HUES64 (cell line): ENCODE data around the gene VPS37D.
"Not testable (repeated sequence)": the region's sequence is repeated elsewhere in the genome, so short reads cannot be mapped to it uniquely, and the experiment has no call there.

ENCODE experiments used
- H3K27ac ChIP-seq: 2 replicates; pipeline ENCODE4 v1.7.0; 2013; ENCODE audit warnings: low read depth, low read length, inconsistent platforms
- H3K27me3 ChIP-seq: 2 replicates; pipeline ENCODE4 v1.6.1; 2013; ENCODE audit warnings: mild to moderate bottlenecking, low read length; ENCODE audit not compliant: insufficient read depth
- H3K36me3 ChIP-seq: 2 replicates; pipeline ENCODE4 v1.6.1; 2013; ENCODE audit warnings: mild to moderate bottlenecking, low read length; ENCODE audit not compliant: insufficient read depth
- H3K4me1 ChIP-seq: 2 replicates; pipeline ENCODE4 v1.6.1; 2013; ENCODE audit warnings: mild to moderate bottlenecking, low read length, moderate library complexity; ENCODE audit not compliant: insufficient read depth
- H3K4me3 ChIP-seq: 2 replicates; pipeline ENCODE4 v1.5.1; 2013; ENCODE audit warnings: mild to moderate bottlenecking, low read length, moderate library complexity
- H3K9ac ChIP-seq: 2 replicates; pipeline ENCODE4 v1.6.1; 2013; ENCODE audit warnings: mild to moderate bottlenecking, low read depth, low read length
- H3K9me3 ChIP-seq: 2 replicates; pipeline ENCODE4 v1.6.1; 2013; ENCODE audit warnings: low read depth, low read length; ENCODE audit not compliant: insufficient read depth
- WGBS: fragments of 150-250, 120-280 bp; methylation state at CpG from one replicate; pipeline ENCODE4 v1.1.7; 2013; ENCODE audit warnings: missing lambda C conversion rate; 5-methylcytosine and 5-hydroxymethylcytosine counted together

The VPS37D gene

DNA sequence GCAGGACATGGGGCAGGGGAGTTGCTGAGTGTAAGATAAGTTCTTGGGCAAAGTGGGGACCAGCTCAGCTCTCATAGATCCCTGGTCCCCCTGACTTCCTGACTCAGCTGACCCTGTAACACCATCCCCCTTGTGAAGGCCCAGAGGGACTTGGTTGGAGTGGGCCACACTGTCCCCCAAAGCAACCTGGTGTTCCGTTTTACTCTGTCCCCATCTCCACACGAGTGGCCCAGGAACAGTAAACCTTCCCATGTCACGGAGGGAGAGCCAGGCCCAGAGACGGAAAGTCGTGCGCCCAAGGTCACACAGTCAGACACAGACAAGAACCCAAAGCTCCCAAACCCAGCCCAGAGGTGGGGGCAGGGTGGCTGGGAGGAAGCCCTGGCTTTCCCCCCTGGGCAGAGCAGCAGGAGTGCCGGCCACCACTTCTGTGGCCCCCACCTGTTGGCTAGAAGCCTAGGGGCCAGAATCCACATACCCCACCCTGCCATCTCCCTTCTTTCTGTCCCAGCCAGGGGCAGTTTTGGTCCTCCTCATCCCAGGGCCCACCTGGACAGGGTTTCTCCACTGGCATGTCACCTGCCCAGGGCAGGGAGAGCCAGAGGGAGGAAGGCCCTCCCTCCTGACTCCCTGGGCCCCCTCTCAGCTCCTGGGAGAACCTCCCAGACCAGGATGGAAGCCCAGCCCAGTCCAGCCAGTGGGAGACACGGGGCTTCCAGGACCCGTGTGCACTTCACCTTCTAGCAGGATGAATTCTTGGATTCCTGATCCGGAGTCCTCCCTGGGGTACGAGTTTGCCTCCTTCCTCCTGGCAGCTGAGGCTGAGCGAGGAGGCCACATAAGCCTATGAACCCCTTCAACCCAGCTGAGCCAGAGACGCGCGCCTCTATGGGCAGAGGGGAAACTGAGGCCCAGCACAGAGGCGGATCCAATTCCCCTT, 20.6 kb upstream of the VPS37D start:
- H3K4me3 ChIP-seq, result peak overlapping the region; percentile 68
- peaks cover 48% of the 10 kb centered on the region for H3K27me3 ChIP-seq
- H3K9ac ChIP-seq, result 0 out of 2 replicates have a peak overlapping the region, but pooled peaks have one; percentile 17
- H3K27ac ChIP-seq, result no peak overlapping the region
- no peaks in the 10 kb centered on the region for H3K36me3 ChIP-seq
- H3K4me1 ChIP-seq, result 0 out of 2 replicates have a peak, but pooled peaks cover 6% of the 10 kb centered on the region
- no peaks in the 10 kb centered on the region for H3K9me3 ChIP-seq
- 47% methylated on average over 16 of the region's 16 CpGs for WGBS

DNA sequence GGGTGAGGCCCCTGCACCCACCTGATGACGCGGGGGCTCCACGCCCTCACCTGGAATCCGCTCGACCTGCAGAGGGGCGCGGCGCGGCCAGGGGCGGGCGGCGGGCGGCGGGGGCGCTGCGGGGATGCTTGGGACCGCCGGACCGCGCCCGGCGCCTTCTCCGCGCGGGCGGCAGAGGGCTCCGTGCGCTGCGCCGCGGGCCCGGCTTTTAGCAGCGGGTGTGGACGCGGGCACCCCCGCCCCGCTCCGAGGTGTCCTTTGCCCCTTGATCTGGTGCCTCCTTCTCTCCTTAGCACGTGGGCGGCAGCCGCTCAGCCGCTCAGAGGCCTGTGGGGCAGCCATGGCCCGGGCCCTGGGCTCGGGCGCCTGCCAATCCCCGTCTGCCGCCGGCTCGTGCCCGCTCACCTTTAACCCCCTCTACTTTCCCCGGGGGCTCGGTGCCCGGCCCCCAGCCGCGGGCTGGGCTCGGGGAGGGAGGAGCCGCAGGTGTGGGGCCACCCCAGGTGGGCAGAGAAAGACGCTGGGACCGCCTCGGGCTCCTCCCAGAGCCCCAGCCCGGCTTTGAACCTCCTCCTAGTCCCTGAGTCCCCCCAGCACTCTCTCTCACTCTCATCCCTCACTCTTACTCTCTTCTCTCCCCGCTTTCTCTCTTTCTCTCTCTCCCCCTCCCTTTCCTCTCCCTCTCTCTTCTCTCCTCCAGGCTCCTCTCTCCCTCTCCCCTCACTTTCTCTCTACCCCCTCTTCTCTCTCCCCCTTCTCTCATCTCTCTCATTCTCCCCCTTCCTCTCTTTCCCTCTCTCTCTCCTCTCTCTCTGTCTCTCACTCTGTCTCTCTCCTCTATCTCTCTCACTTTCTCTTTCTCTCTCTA, 19.7 kb upstream of the VPS37D start:
- peak overlapping the region; percentile 71 for H3K9ac ChIP-seq
- H3K4me3 ChIP-seq, result peak overlapping the region; percentile 68
- under 1% methylated on average over 62 of the region's 62 CpGs for WGBS
- H3K36me3 ChIP-seq, result no peaks in the 10 kb centered on the region
- no peaks in the 10 kb centered on the region for H3K9me3 ChIP-seq
- H3K27ac ChIP-seq, result no peak overlapping the region
- H3K27me3 ChIP-seq, result peaks cover 51% of the 10 kb centered on the region
- H3K4me1 ChIP-seq, result 0 out of 2 replicates have a peak, but pooled peaks cover 6% of the 10 kb centered on the region

DNA sequence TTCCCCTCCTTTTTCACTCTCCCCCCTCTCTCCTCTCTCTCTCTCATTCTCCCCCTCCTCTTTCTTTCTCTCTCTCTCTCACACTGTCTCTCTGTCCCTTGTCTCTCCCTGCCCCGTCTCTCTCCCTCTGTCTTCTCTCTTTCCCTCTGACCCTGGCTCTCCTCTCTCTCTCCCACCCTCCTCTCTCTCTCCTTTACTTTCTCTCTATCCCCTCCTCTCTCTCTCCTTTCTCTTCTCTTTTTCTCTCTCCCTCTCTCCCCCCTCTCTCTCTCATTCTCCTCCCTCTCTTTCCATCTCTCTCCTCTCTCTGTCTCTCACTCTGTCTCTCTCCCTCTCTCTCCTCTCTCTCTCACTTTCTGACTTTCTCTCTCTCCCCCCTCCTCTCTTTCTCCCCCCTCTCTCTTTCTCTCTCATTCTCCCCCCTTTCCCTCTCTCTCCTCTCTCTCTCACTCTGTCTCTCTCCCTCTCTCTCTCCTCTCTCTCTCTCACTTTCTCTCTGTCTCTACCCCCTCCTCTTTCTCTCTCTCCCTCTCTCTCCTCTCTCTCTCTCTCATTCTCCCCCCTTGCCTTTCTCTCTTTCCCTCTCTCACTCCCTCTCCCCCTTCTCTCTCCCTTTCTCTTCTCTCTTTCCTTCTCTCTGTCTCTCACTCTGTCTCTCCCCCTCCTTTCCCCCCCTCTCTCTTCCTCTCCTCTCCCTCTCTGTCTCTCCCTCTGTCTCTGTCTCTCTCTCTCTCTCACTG, 18.9 kb upstream of the VPS37D start:
- Histone ChIP-seq H3K9ac (no peak overlapping the region), H3K4me1 (0 out of 2 replicates have a peak, but pooled peaks cover 6% of the 10 kb centered on the region), H3K36me3 (no peaks in the 10 kb centered on the region), H3K4me3 (no peak overlapping the region), H3K27me3 (peaks cover 51% of the 10 kb centered on the region), H3K27ac (no peak overlapping the region), H3K9me3 (no peaks in the 10 kb centered on the region)
- WGBS, result 37% methylated on average over 1 of the region's 1 CpG

DNA sequence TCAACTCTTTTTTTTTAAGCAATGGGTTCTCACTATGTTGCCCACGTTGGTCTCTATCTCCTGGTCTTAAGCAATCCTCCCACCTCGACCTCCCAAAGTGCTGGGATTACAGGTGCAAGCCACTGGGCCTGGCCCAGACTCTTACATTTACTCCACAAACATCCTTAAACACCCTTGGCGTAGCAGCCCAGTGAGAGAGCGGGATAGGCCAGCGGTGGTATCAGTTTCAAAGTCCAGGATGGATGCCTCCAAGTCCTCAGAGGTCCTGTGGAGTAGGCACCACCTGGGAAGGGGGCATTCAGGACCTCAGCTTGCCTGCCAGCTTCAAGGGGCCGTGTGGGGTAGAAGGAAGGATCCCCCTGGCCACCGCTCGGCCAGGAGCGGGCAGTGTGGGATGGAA, 18.1 kb upstream of the VPS37D start:
- Histone ChIP-seq H3K9me3 (no peaks in the 10 kb centered on the region), H3K9ac (no peak overlapping the region), H3K36me3 (no peaks in the 10 kb centered on the region), H3K4me3 (no peak overlapping the region), H3K27me3 (peaks cover 51% of the 10 kb centered on the region), H3K27ac (no peak overlapping the region), H3K4me1 (0 out of 2 replicates have a peak, but pooled peaks cover 6% of the 10 kb centered on the region)
- WGBS, result 58% methylated on average over 9 of the region's 9 CpGs

DNA sequence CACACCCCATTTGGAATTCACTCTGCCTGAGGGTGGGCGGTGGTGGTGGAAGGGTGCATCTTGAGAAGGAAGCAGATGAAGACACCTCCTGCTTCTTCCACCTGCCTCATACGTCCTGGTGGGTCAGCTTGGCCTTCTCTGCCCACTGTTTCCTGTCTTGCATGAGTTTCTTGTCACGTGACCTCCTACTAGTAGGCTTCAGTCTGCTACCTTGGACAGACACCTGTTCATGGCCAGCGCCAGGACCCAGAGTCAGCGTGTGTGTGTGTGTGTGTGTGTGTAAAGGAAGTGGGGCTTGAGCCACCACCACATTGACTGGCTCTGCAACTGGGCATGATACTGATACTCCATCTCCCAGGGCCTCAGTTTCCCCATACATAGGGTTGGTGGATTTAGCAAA, 17.1 kb upstream of the VPS37D start:
- H3K9ac ChIP-seq, result no peak overlapping the region
- no peak overlapping the region for H3K4me3 ChIP-seq
- no peaks in the 10 kb centered on the region for H3K36me3 ChIP-seq
- H3K27ac ChIP-seq, result no peak overlapping the region
- H3K27me3 ChIP-seq, result peaks cover 51% of the 10 kb centered on the region
- 78% methylated on average over 5 of the region's 5 CpGs for WGBS
- H3K4me1 ChIP-seq, result 0 out of 2 replicates have a peak, but pooled peaks cover 6% of the 10 kb centered on the region
- H3K9me3 ChIP-seq, result no peaks in the 10 kb centered on the region

DNA sequence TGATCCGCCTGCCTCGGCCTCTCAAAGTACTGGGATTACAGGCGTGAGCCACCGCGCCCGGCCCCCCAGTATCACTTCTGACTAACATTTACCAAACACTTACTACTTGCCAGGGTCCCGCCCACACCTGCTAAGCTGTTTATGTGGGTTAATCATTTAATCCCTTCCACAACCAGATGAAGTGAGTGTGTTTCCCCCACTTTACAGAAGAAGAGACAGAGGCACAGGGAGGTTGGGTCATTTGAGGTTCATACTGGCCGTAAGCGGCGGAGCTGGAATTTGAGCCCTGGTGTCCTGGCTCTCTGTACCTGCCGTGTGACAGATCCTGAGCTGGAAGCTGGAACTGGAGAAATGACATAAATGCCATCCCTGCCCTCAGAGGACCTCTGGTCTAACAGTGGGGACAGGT, 15.1 kb upstream of the VPS37D start:
- Histone ChIP-seq H3K4me1 (no peaks in the 10 kb centered on the region), H3K9me3 (no peaks in the 10 kb centered on the region), H3K27me3 (peaks cover 33% of the 10 kb centered on the region), H3K27ac (no peak overlapping the region), H3K9ac (no peak overlapping the region), H3K36me3 (no peaks in the 10 kb centered on the region), H3K4me3 (no peak overlapping the region)
- 91% methylated on average over 11 of the region's 11 CpGs for WGBS

DNA sequence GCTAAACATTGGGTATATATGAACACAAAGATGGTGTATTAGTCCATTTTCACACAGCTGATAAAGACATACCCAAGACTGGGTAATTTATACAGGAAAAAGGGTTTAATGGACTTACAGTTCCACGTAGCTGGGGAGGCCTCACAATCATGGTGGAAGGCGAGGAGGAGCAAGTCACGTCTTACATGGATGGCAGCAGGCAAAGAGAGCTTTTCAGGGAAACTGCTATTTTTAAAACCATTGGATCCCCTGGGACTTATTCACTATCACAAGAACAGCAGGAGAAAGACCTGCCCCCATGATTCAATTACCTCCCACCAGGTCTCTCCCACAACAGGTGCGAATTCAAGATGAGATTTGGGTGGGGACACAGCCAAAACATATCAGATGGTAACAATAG, 12.3 kb upstream of the VPS37D start:
- H3K4me1 ChIP-seq, H3K9me3 ChIP-seq, H3K36me3 ChIP-seq, H3K4me3 ChIP-seq, H3K27ac ChIP-seq, H3K9ac ChIP-seq, H3K27me3 ChIP-seq: not testable (repeated sequence)
- WGBS, result 85% methylated on average over 4 of the region's 4 CpGs

DNA sequence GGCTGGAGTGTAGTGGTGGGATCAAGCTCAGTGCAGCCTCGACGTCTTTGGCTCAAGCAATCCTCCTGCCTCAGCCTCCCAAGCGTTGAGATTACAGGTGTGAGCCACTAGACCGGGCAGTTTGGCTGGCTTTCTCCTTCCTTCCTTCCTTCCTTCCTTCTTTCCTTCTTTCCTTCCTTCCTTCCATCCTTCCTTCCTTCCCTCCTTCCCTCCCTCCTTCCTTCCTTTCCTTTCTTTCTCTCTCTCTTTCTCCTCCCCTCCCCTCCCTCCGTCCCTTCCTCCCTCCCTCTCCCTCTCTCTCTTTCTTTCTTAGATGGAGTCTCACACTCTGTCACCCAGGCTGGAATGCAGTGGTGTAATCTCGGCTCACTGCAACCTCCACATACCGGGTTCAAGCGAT, 7.6 kb upstream of the VPS37D start:
- Histone ChIP-seq H3K4me3 (no peak overlapping the region), H3K4me1 (no peaks in the 10 kb centered on the region), H3K27me3 (no peaks in the 10 kb centered on the region), H3K27ac (no peak overlapping the region), H3K9ac (no peak overlapping the region), H3K36me3 (no peaks in the 10 kb centered on the region), H3K9me3 (no peaks in the 10 kb centered on the region)
- WGBS, result 68% methylated on average over 8 of the region's 8 CpGs

DNA sequence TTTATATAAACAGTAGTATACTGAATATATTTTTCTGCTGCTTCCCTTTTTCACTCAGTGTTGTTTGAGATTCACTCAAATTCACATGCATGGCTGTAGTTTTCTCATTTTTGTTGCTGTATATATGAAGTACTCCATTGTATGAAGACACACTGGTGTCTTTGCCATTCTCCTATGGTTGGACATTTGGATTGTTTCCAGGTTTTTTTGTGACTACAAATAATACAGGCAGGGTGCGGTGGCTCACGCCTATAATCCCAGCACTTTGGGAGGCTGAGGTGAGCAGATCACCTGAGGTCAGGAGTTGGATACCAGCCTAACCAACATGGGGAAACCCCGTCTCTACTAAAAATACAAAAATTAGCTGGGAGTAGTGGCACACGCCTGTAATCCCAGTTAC, 7.0 kb upstream of the VPS37D start:
- not testable (repeated sequence) for H3K4me1 ChIP-seq, H3K9ac ChIP-seq, H3K27ac ChIP-seq, H3K9me3 ChIP-seq, H3K4me3 ChIP-seq, H3K36me3 ChIP-seq, H3K27me3 ChIP-seq
- WGBS, result 89% methylated on average over 4 of the region's 4 CpGs

DNA sequence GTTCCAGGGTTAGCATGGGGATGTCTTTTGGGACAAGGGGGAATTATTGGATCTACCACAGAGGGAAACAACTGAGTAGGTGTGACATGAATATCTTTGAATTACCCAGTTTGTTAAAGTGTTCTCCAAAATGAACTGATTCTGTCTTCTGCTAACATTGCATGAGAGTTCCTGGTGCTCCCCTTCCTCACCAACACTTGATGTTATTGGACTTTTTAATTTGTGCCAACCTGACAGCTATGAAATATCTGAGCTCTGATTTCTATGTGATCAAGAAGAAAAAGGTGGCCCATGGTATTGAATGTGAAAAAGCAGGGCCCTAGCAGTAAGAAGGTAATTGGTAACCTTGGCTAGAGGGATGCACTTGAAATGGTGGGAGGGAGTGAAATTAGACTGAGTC, 4.6 kb upstream of the VPS37D start:
- no peaks in the 10 kb centered on the region for H3K4me1 ChIP-seq
- H3K27ac ChIP-seq, result no peak overlapping the region
- no peaks in the 10 kb centered on the region for H3K9me3 ChIP-seq
- H3K4me3 ChIP-seq, result no peak overlapping the region
- no peaks in the 10 kb centered on the region for H3K27me3 ChIP-seq
- H3K9ac ChIP-seq, result no peak overlapping the region
- H3K36me3 ChIP-seq, result no peaks in the 10 kb centered on the region
